GM21529 (cell line): ENCODE data around the gene GDF7.
A peak's percentile ranks its signal among the peaks of the same experiment; 100 is the strongest.

Experiments used
- ATAC-seq: cut with Tn5 transposase; IDR thresholded peaks from one replicate; pipeline ENCODE4 v1.9.1; 2021; ENCODE audit not compliant: unreplicated experiment

Gene GDF7

GRCh38 chr2:20672201-20672951 is 5.4 kb downstream of the GDF7 start:
- ATAC-seq = no peak

- no peak for ATAC-seq
Observed at GRCh38 chr2:20673686-20674308, 6.9 kb downstream of the GDF7 start.

GRCh38 chr2:20674309-20674965 is 7.5 kb downstream of the GDF7 start:
- no peak for ATAC-seq

GRCh38 chr2:20674974-20675679 is 8.2 kb downstream of the GDF7 start:
- no peak for ATAC-seq

- peak; percentile 54 for ATAC-seq
Observed at GRCh38 chr2:20675701-20676352, 8.9 kb downstream of the GDF7 start.

GRCh38 chr2:20676353-20677215 is 9.6 kb downstream of the GDF7 start:
- ATAC-seq = peak; percentile 76

GRCh38 chr2:20677301-20678085 is 10.5 kb downstream of the GDF7 start:
- peak; percentile 32 for ATAC-seq

GRCh38 chr2:20678086-20678395 is 11.1 kb downstream of the GDF7 start:
- no peak for ATAC-seq

GRCh38 chr2:20678780-20679179 is 11.8 kb downstream of the GDF7 start:
- no peak for ATAC-seq

GRCh38 chr2:20680744-20681375 is 13.9 kb downstream of the GDF7 start:
- no peak for ATAC-seq

GRCh38 chr2:20682167-20682920 is 15.4 kb downstream of the GDF7 start:
- ATAC-seq = no peak

- no peak for ATAC-seq
Observed at GRCh38 chr2:20684581-20685063, 17.7 kb downstream of the GDF7 start.

GRCh38 chr2:20687260-20687832 is 20.4 kb downstream of the GDF7 start:
- no peak for ATAC-seq

GRCh38 chr2:20689428-20690264 is 22.7 kb downstream of the GDF7 start:
- ATAC-seq = no peak

GRCh38 chr2:20691076-20691734 is 24.3 kb downstream of the GDF7 start:
- ATAC-seq = no peak

- no peak for ATAC-seq
Observed at GRCh38 chr2:20692081-20692480, 25.1 kb downstream of the GDF7 start.
